PFSK-1 (cell line): Measurements from ENCODE around the gene NAV2.

ENCODE experiments used
- FOXP2 ChIP-seq: optimal IDR thresholded peaks from 2 replicates; pipeline ENCODE3; 2011; ENCODE audit warnings: borderline replicate concordance, control low read depth, inconsistent platforms; ENCODE audit not compliant: insufficient read depth; ENCODE audit errors: extremely low read length, extremely low read depth
- POLR2AphosphoS5 ChIP-seq: IDR thresholded peaks from 2 replicates; pipeline ENCODE4 v1.6.1; 2012; ENCODE audit warnings: low read depth, mild to moderate bottlenecking, control low read depth, low read length, moderate library complexity
- REST ChIP-seq, 2 experiments: IDR thresholded peaks; 2 replicates each; pipeline versions ENCODE4 v1.6.1 to v1.8.0; 2011 to 2012; ENCODE audit warnings: low read depth in 2 of 2, low read length in 2 of 2, control low read depth in 1 of 2, inconsistent platforms in 1 of 2, mild to moderate bottlenecking in 1 of 2, moderate library complexity in 1 of 2; ENCODE audit not compliant: insufficient read depth in 1 of 2
- SIN3A ChIP-seq: IDR thresholded peaks from 2 replicates; pipeline ENCODE4 v1.6.1; 2012; ENCODE audit warnings: mild to moderate bottlenecking, low read length, moderate library complexity, borderline replicate concordance; ENCODE audit not compliant: insufficient read depth
- TAF1 ChIP-seq: IDR thresholded peaks from 2 replicates; pipeline ENCODE4 v1.6.1; 2012; ENCODE audit warnings: low read length, control low read depth, borderline replicate concordance; ENCODE audit not compliant: insufficient read depth

The NAV2 gene

DNA sequence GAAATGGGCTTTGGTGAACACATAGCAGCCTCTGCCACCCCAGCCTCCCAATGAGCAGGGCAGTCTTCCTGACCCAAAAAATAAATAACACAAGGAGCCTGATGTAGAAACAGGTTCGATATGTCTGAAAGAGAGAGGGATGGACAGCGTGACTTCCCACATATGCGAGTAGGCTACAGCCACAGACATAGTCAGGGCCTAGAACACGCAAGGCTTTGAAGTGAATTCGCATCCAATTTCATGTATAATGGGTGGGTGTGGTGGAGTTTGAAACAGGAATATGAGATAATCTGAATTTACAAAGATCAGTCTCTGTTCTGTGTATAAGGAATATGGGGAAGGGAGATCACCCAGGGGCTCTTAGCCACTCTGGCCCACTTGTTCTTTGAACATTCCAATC lies 373.3 kb downstream of the NAV2 start:
- TF ChIP-seq SIN3A: no peak
- TF ChIP-seq TAF1: no peak
- TF ChIP-seq FOXP2: no peak
- TF ChIP-seq POLR2AphosphoS5: no peak
- TF ChIP-seq REST (IDR thresholded peaks at IDR 0.05; ENCODE audit: insufficient read depth in 1 of 2, low read depth in 2 of 2, low read length in 2 of 2): no peak

DNA sequence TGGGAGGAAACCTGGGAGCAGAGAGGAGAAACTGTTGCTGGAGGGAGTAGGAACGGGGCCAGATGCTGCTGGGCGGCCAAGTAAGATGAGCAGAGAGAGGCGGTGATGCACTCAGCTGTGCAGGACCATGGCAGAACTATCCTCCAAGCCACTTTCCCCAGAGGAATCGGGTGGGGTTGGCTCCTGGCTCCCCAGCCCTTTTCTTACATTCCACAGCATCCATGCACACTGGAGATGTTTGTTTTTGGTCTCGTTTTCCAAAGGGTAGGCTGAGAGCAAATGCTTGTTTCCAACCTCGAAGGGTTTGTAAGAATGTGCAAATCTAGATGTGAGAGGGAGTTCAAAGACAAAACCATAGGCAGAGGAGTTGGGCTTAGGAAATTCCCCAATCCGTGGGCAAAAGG lies 374.5 kb downstream of the NAV2 start:
- TF ChIP-seq SIN3A (no peak), TAF1 (no peak), REST (IDR thresholded peaks at IDR 0.05; ENCODE audit: insufficient read depth in 1 of 2, low read depth in 2 of 2, low read length in 2 of 2) (no peak)

DNA sequence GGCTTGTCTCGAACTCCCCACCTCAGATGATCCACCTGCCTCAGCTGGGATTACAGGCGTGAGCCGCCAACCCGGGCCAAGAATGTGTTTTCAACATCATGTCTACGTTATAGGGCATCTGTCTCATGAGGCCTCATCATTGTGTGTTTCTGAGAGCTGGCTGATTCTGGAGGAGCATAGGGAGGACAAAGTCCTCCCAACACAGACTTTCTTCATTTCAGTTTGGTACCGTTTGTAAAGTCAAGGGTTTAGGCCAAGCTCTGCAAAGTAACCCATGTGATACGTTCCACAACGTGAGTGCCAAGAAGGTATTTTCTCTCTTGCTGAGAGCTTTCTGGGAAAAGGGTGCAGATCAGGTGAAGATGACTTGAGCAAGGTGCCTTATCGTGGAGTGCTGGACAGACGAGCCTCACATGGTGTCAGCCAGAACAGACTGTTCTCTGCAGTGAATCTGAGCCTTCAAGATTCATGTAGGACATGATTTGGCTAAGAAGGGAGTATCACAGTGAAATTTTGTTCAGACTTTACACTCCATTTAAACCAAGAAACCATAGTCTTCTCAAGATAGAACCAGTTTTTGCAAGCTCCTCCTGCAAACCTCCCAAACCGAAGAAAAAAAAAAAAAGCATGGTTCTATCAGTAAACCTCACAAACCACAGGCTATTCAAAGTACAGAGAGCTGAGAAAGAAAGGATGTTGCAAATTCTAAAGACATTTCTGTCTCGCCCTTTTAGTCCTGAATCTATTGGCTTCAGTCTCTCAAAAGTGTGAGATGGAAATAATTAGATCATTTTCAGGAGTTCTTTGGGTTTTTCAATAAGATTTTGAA lies 376.0 kb downstream of the NAV2 start:
- TF ChIP-seq TAF1 (no peak), SIN3A (no peak), POLR2AphosphoS5 (no peak), REST (IDR thresholded peaks at IDR 0.05; ENCODE audit: insufficient read depth in 1 of 2, low read depth in 2 of 2, low read length in 2 of 2) (no peak), FOXP2 (no peak)

DNA sequence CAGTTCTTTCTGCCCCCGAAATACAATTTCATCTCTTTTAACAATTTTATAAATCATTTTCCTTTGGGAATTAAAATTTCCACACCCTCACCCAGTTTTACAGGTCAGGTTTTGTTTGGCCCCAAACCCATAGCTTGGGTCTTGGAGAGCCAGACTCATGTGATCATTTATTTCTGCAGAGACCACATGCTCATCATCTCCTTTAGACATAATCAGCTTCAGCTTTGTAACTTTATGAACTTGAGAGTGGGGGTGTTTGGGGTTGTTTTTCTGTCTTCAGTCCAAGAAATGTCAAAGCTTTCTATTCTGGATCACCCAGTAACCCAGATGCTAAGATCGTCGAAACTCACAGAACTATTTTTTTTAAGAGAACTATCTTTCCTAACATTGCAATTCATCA lies 376.7 kb downstream of the NAV2 start:
- TF ChIP-seq REST (IDR thresholded peaks at IDR 0.05; ENCODE audit: insufficient read depth in 1 of 2, low read depth in 2 of 2, low read length in 2 of 2) (no peak), FOXP2 (no peak), POLR2AphosphoS5 (no peak), SIN3A (no peak), TAF1 (no peak)
